Upper lobe of right lung (tissue), 1 donor: Measurements from ENCODE around the gene ANKRD44. TPM values are rescaled to one million over a fixed set of nuclear protein-coding genes. Genes with fewer than 3 reads are reported as not detected.

Experiments
- ATAC-seq: fragments of 200-7000 bp; cut with Tn5 transposase; one replicate; pipeline ENCODE4 v1.9.1; 2020; ENCODE audit warnings: mild to moderate bottlenecking, moderate library complexity
- DNase-seq: peaks from one replicate; pipeline ENCODE4 v3.0.0-alpha.2; 2020
- H3K27ac ChIP-seq: fragments of 200-600 bp; one replicate; pipeline ENCODE4 v1.8.0; 2022
- H3K27me3 ChIP-seq: fragments of 200-600 bp; one replicate; pipeline ENCODE4 v1.8.0; 2022; ENCODE audit warnings: mild to moderate bottlenecking
- H3K36me3 ChIP-seq: fragments of 200-600 bp; one replicate; pipeline ENCODE4 v1.8.0; 2022
- H3K4me1 ChIP-seq: fragments of 200-600 bp; one replicate; pipeline ENCODE4 v1.8.0; 2022
- H3K4me3 ChIP-seq: fragments of 200-600 bp; one replicate; pipeline ENCODE4 v1.8.0; 2022; ENCODE audit warnings: mild to moderate bottlenecking
- H3K9me3 ChIP-seq: fragments of 200-600 bp; one replicate; pipeline ENCODE4 v1.8.0; 2022
- CTCF ChIP-seq: fragments of 200-600 bp; IDR thresholded peaks from one replicate; pipeline ENCODE4 v1.8.0; 2022; ENCODE audit warnings: antibody characterized with exemption
- intact Hi-C: fragments of 100-400 bp; cut with DNase I; formaldehyde crosslinking; loops from one replicate; pipeline ENCODE4 v1.11.0; 2022
- total RNA-seq: library from RNA; stranded (reverse); fragmentation: NEBNext Ultra II Directional; extraction: Animal tissue kit (Norgen Biotek cat#: 25700); gene quantifications from one replicate; pipeline ENCODE4 v1.2.1, GENCODE V29; 2021
- donor health status: DM: no; HTN: yes; CAD: no; lungs with severe emphysema.

ANKRD44 gene
- total RNA-seq, 1 donor from 2014 or later: 51.4 TPM

GRCh38 chr2:197085665-197086064 is 224.9 kb downstream of the ANKRD44 start:
- Histone ChIP-seq H3K27me3 (no peaks in the 10 kb centered on the region), H3K4me1 (peaks cover 5% of the 10 kb centered on the region), H3K9me3 (no peaks in the 10 kb centered on the region), H3K36me3 (peaks cover 16% of the 10 kb centered on the region), H3K27ac (no peak overlapping the region), H3K4me3 (no peak overlapping the region)
- TF ChIP-seq CTCF: no peak
- intact Hi-C loops: no loop called here
- ATAC-seq (no peak), DNase-seq (no peak)

- H3K4me3 ChIP-seq: no peak overlapping the region
- H3K27ac ChIP-seq: no peak overlapping the region
- ATAC-seq (peak; percentile 57), DNase-seq (no peak)
- intact Hi-C loops: no loop called here
- no peaks in the 10 kb centered on the region for H3K27me3 ChIP-seq
- no peaks in the 10 kb centered on the region for H3K9me3 ChIP-seq
- no peak for TF ChIP-seq CTCF
- H3K36me3 ChIP-seq: peaks cover 37% of the 10 kb centered on the region
- H3K4me1 ChIP-seq: no peaks in the 10 kb centered on the region
Measured at GRCh38 chr2:197081294-197081693, 229.3 kb downstream of the ANKRD44 start.

- Histone ChIP-seq H3K27me3 (no peaks in the 10 kb centered on the region), H3K36me3 (peaks cover 37% of the 10 kb centered on the region), H3K4me3 (no peak overlapping the region), H3K27ac (no peak overlapping the region), H3K9me3 (no peaks in the 10 kb centered on the region), H3K4me1 (no peaks in the 10 kb centered on the region)
- no peak for ATAC-seq
- intact Hi-C loops: no loop called here
- no peak for TF ChIP-seq CTCF
- DNase-seq: no peak
Measured at GRCh38 chr2:197080578-197081216, 229.9 kb downstream of the ANKRD44 start.

GRCh38 chr2:197079832-197080555 is 230.6 kb downstream of the ANKRD44 start:
- no peak for DNase-seq
- no peak overlapping the region for H3K27ac ChIP-seq

GRCh38 chr2:197079414-197079813 is 231.2 kb downstream of the ANKRD44 start:
- no peak overlapping the region for H3K4me3 ChIP-seq
- H3K27me3 ChIP-seq: no peaks in the 10 kb centered on the region
- no peaks in the 10 kb centered on the region for H3K9me3 ChIP-seq
- no peak for TF ChIP-seq CTCF
- ATAC-seq: peak; percentile 67
- intact Hi-C loops: no loop called here
- H3K27ac ChIP-seq: no peak overlapping the region
- H3K4me1 ChIP-seq: no peaks in the 10 kb centered on the region
- peaks cover 37% of the 10 kb centered on the region for H3K36me3 ChIP-seq
- no peak for DNase-seq

More at GRCh38 chr2:197079832-197080555, 230.6 kb downstream of the ANKRD44 start:
- Histone ChIP-seq H3K36me3 (peaks cover 37% of the 10 kb centered on the region), H3K9me3 (no peaks in the 10 kb centered on the region), H3K4me1 (no peaks in the 10 kb centered on the region), H3K27me3 (no peaks in the 10 kb centered on the region), H3K4me3 (no peak overlapping the region)
- ATAC-seq: no peak
- intact Hi-C loops: no loop called here
- TF ChIP-seq CTCF: no peak
